ENCODE results near the gene CKB.

- TF ChIP-seq, protein P1, sequence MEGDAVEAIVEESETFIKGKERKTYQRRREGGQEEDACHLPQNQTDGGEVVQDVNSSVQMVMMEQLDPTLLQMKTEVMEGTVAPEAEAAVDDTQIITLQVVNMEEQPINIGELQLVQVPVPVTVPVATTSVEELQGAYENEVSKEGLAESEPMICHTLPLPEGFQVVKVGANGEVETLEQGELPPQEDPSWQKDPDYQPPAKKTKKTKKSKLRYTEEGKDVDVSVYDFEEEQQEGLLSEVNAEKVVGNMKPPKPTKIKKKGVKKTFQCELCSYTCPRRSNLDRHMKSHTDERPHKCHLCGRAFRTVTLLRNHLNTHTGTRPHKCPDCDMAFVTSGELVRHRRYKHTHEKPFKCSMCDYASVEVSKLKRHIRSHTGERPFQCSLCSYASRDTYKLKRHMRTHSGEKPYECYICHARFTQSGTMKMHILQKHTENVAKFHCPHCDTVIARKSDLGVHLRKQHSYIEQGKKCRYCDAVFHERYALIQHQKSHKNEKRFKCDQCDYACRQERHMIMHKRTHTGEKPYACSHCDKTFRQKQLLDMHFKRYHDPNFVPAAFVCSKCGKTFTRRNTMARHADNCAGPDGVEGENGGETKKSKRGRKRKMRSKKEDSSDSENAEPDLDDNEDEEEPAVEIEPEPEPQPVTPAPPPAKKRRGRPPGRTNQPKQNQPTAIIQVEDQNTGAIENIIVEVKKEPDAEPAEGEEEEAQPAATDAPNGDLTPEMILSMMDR (optimal IDR thresholded peaks at IDR 0.05 in 1 of 3, IDR thresholded peaks at IDR 0.05 in 1 of 3, conservative IDR thresholded peaks at IDR 0.05 in 1 of 3; ENCODE audit: extremely low read depth in 1 of 3, insufficient read depth in 2 of 3, low read length in 3 of 3): no peak
- TF ChIP-seq EZH2 (IDR thresholded peaks at IDR 0.05; ENCODE audit: low read length): no peak
Observed at GRCh38 chr14:103569408-103569807, 46.8 kb upstream of the CKB start.
